ENCODE measurements around the gene PTH2.
"Not testable (repeated sequence)": the region's sequence is repeated elsewhere in the genome, so short reads cannot be mapped to it uniquely, and the experiment has no call there.

PTH2 gene

GRCh38 chr19:49374665-49375434, 48.4 kb downstream of the PTH2 start:
- no peak for DNase-seq

- not testable (repeated sequence) for DNase-seq
These were observed 50.1 kb downstream of the PTH2 start for GRCh38 chr19:49373174-49373573.

Measured in GOT3 (cell line).